Measurements from ENCODE around the gene CRISP1. TPM values are rescaled to one million over a fixed set of nuclear protein-coding genes. Genes with fewer than 3 reads are reported as not detected.

The CRISP1 gene
- total RNA-seq, 1 donor from 2014 or later, result not detected

GRCh38 chr6:49868951-49869529, 2.7 kb upstream of the CRISP1 start:
- TF ChIP-seq CTCF (IDR thresholded peaks at IDR 0.05; ENCODE audit: insufficient read depth, low read depth, low read length), result no peak
- no peak for TF ChIP-seq EZH2 (IDR thresholded peaks at IDR 0.05; ENCODE audit: insufficient read depth, low read length)
- H3K79me2 ChIP-seq (ENCODE audit: insufficient read depth, low read length), result no peaks in the 10 kb centered on the region

GRCh38 chr6:49856282-49856681, 10.1 kb downstream of the CRISP1 start:
- H4K20me1 ChIP-seq (ENCODE audit: insufficient read depth, low read length), result no peaks in the 10 kb centered on the region
- H3K4me1 ChIP-seq (ENCODE audit: insufficient read depth, low read length), result no peaks in the 10 kb centered on the region
- H3K79me2 ChIP-seq (ENCODE audit: insufficient read depth, low read length), result no peaks in the 10 kb centered on the region
- H3K27ac ChIP-seq (ENCODE audit: low read depth, low read length), result no peak overlapping the region
- no peak for FAIRE-seq
- no peaks in the 10 kb centered on the region for H3K4me1 Mint-ChIP-seq (ENCODE audit: low read depth, unreplicated experiment)
- H3K27me3 Mint-ChIP-seq (ENCODE audit: low read depth, unreplicated experiment), result no peaks in the 10 kb centered on the region
- no peak for DNase-seq (ENCODE audit: low read depth)
- no peak overlapping the region for H3K4me2 ChIP-seq (ENCODE audit: low read length)
- no peaks in the 10 kb centered on the region for H3K27me3 ChIP-seq (ENCODE audit: insufficient read depth, low read length)
- no peak overlapping the region for H3K9ac ChIP-seq (ENCODE audit: low read length)
- H3K36me3 Mint-ChIP-seq (ENCODE audit: low read depth, unreplicated experiment), result no peaks in the 10 kb centered on the region
- no peaks in the 10 kb centered on the region for H3K9me3 ChIP-seq (ENCODE audit: insufficient read depth, low read depth, low read length)
- peaks cover 2% of the 10 kb centered on the region for H3K9me3 Mint-ChIP-seq (ENCODE audit: unreplicated experiment)
- TF ChIP-seq EZH2 (IDR thresholded peaks at IDR 0.05; ENCODE audit: insufficient read depth, low read length), result no peak
- TF ChIP-seq CTCF (IDR thresholded peaks at IDR 0.05; ENCODE audit: insufficient read depth, low read depth, low read length), result no peak
- H2AFZ ChIP-seq (ENCODE audit: low read depth, low read length), result no peak overlapping the region
- H3K27ac Mint-ChIP-seq (ENCODE audit: unreplicated experiment), result no peak overlapping the region
- no peak overlapping the region for H3K4me3 Mint-ChIP-seq (ENCODE audit: unreplicated experiment)
- H3K4me3 ChIP-seq (ENCODE audit: insufficient read depth, low read depth, low read length), result no peak overlapping the region
- H3K36me3 ChIP-seq (ENCODE audit: insufficient read depth, low read length), result no peaks in the 10 kb centered on the region

More at GRCh38 chr6:49868951-49869529, 2.7 kb upstream of the CRISP1 start:
- no peaks in the 10 kb centered on the region for H3K36me3 Mint-ChIP-seq (ENCODE audit: low read depth, unreplicated experiment)
- no peaks in the 10 kb centered on the region for H3K9me3 ChIP-seq (ENCODE audit: insufficient read depth, low read depth, low read length)
- DNase-seq (ENCODE audit: low read depth), result no peak
- no peaks in the 10 kb centered on the region for H3K4me1 Mint-ChIP-seq (ENCODE audit: low read depth, unreplicated experiment)
- no peak overlapping the region for H3K4me3 Mint-ChIP-seq (ENCODE audit: unreplicated experiment)
- no peak overlapping the region for H3K4me2 ChIP-seq (ENCODE audit: low read length)
- H3K36me3 ChIP-seq (ENCODE audit: insufficient read depth, low read length), result no peaks in the 10 kb centered on the region
- no peaks in the 10 kb centered on the region for H4K20me1 ChIP-seq (ENCODE audit: insufficient read depth, low read length)
- no peak overlapping the region for H3K27ac ChIP-seq (ENCODE audit: low read depth, low read length)
- no peak overlapping the region for H3K9ac ChIP-seq (ENCODE audit: low read length)
- H3K9me3 Mint-ChIP-seq (ENCODE audit: unreplicated experiment), result no peaks in the 10 kb centered on the region
- H3K27me3 ChIP-seq (ENCODE audit: insufficient read depth, low read length), result no peaks in the 10 kb centered on the region
- H3K27ac Mint-ChIP-seq (ENCODE audit: unreplicated experiment), result no peak overlapping the region
- no peak overlapping the region for H2AFZ ChIP-seq (ENCODE audit: low read depth, low read length)
- no peaks in the 10 kb centered on the region for H3K27me3 Mint-ChIP-seq (ENCODE audit: low read depth, unreplicated experiment)
- no peak for FAIRE-seq
- no peak overlapping the region for H3K4me3 ChIP-seq (ENCODE audit: insufficient read depth, low read depth, low read length)
- no peaks in the 10 kb centered on the region for H3K4me1 ChIP-seq (ENCODE audit: insufficient read depth, low read length)

GRCh38 chr6:49855221-49855620, 11.1 kb downstream of the CRISP1 start:
- no peak overlapping the region for H3K4me3 Mint-ChIP-seq (ENCODE audit: unreplicated experiment)
- TF ChIP-seq CTCF (IDR thresholded peaks at IDR 0.05; ENCODE audit: insufficient read depth, low read depth, low read length), result no peak
- TF ChIP-seq EZH2 (IDR thresholded peaks at IDR 0.05; ENCODE audit: insufficient read depth, low read length), result no peak
- H2AFZ ChIP-seq (ENCODE audit: low read depth, low read length), result no peak overlapping the region

More at GRCh38 chr6:49855221-49855620, 11.1 kb downstream of the CRISP1 start:
- Histone ChIP-seq H3K9me3 (ENCODE audit: insufficient read depth, low read depth, low read length) (no peaks in the 10 kb centered on the region), H3K36me3 (ENCODE audit: insufficient read depth, low read length) (no peaks in the 10 kb centered on the region), H3K27ac (ENCODE audit: low read depth, low read length) (no peak overlapping the region), H3K9ac (ENCODE audit: low read length) (no peak overlapping the region), H3K27me3 (ENCODE audit: insufficient read depth, low read length) (no peaks in the 10 kb centered on the region), H3K4me3 (ENCODE audit: insufficient read depth, low read depth, low read length) (no peak overlapping the region), H3K79me2 (ENCODE audit: insufficient read depth, low read length) (no peaks in the 10 kb centered on the region), H3K4me1 (ENCODE audit: insufficient read depth, low read length) (no peaks in the 10 kb centered on the region), H3K4me2 (ENCODE audit: low read length) (no peak overlapping the region), H4K20me1 (ENCODE audit: insufficient read depth, low read length) (no peaks in the 10 kb centered on the region)
- Mint-ChIP-seq H3K4me1 (ENCODE audit: low read depth, unreplicated experiment) (no peaks in the 10 kb centered on the region), H3K36me3 (ENCODE audit: low read depth, unreplicated experiment) (no peaks in the 10 kb centered on the region), H3K9me3 (ENCODE audit: unreplicated experiment) (no peaks in the 10 kb centered on the region), H3K27ac (ENCODE audit: unreplicated experiment) (no peak overlapping the region), H3K27me3 (ENCODE audit: low read depth, unreplicated experiment) (no peaks in the 10 kb centered on the region)
- FAIRE-seq (no peak), DNase-seq (ENCODE audit: low read depth) (no peak)

All from astrocyte (in vitro differentiated cells and primary cell).